ENCODE data around the gene TMEM187.

The TMEM187 gene

GRCh38 chrX:154006947-154007346 lies 34.4 kb downstream of the TMEM187 start:
- no peak for DNase-seq

DNA sequence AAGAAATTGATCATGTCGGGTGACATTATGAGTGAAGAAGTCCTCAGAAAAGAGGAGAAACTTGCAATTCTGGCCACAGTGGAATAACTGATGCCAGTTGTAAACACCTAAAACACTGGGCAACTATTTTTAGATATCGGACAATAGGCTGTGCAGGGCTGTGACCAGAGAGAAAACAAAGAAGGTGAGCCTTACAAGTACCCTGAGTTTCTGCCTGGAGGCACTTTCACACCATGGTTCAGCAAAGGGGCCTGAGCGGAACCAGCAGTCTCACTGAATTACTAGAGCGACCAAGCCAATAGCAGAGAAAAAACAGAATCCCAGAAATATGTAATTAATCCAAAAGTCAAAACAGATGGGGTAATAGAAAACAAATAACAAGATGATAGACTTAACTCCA lies 36.0 kb downstream of the TMEM187 start:
- no peak for DNase-seq

GRCh38 chrX:154010330-154011087 lies 38.0 kb downstream of the TMEM187 start:
- DNase-seq: no peak

- no peak for DNase-seq
These were observed 39.1 kb downstream of the TMEM187 start for GRCh38 chrX:154011376-154012335.

DNA sequence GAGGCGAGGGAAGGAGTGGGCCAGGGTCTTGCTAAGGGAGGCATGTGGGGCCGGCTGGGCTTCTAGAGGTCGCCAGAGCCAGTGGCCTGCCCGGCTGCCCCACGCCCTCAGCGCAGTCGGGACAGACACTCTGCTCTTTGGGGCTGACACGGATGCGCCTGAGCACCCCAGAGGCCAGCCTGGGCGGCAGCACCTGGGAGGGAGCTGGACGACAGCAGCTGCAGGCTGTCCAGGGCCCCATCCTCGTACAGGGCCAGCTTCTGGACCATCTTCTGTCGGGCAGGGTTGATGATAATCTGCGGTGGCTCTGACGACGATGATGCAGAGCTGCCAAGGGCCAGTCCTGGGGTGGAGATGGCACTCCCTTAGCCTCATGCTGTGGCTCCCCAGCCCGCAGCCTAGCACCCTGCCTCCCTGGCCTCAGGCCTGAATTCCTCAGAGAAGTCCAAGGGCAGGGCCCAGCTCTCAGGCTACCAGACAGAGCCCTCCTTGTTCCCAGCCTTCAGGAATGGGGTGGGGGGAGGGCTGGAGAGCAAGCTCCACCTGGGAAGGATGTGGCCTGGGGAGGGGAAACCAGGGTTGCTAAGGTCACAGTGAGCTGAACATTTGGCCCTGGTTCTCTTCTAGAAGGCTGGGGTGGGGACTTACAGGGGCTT lies 39.9 kb downstream of the TMEM187 start:
- no peak for DNase-seq

- no peak for DNase-seq
These were observed 40.5 kb downstream of the TMEM187 start for GRCh38 chrX:154013001-154013421.

GRCh38 chrX:154013614-154014360 lies 41.2 kb downstream of the TMEM187 start:
- DNase-seq: no peak

- DNase-seq: no peak
These were observed 42.2 kb downstream of the TMEM187 start for GRCh38 chrX:154014429-154015380.

DNA sequence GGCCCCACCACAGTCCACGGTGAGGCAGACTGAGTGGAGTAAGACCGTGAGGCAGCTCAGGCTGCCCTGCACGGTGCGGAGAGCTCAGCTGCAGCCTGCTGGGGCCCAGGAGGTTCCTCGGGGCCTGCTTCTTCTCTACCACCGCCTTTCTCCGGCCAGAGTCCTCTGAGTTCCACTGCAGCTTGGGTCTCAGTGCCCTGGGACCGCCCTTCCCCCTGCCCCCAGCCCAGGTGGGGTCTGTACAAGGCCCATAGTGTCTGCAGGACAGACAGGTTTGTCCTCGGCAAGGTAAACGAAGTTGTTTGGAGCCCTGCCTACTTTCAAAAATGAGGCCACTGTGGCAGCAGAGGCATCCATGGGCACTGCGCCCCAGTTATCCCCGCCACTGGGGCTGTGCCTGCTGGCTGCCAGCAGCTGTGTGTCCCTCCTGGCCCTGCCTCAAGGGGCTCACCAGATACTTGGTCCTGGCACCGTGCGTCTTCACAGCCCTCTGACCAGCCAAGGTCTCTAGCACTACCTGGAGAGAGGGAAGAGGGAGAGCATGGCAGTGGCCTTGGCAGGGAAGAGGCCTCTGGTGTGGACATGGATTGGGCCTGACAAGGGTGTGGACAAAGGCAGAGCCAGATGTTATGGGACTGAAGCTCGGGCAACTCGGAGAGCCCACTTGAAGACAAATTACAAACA lies 43.2 kb downstream of the TMEM187 start:
- no peak for DNase-seq

GRCh38 chrX:154016366-154017076 lies 44.0 kb downstream of the TMEM187 start:
- DNase-seq: no peak

GRCh38 chrX:154017766-154018517 lies 45.4 kb downstream of the TMEM187 start:
- no peak for DNase-seq

DNA sequence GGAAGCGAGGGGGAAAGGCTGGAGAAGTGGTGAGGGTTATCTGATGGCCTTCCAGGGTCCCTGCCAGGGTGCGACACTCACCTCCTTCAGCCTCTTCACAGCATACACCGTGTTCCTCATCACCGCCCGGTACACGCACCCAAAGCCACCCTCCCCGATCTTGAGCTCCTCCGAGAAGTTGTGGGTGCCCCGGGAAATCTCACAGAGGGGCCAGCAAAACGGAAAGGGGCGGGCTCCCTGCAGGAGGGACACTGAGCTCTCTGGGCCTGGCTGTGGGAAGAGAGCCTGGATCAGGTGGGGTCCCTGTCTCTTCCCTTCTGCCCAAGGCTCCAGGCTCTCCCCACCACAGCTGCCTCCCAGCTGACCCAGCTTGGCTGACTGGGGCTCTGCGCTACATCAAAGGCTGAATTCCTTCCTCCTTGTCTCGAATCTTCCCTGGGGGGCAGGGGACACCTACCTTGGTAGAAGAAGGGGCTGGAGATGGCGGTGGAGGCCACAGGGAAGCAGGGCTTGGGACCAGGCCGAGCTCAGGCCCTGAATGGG lies 46.0 kb downstream of the TMEM187 start:
- DNase-seq: no peak

DNA sequence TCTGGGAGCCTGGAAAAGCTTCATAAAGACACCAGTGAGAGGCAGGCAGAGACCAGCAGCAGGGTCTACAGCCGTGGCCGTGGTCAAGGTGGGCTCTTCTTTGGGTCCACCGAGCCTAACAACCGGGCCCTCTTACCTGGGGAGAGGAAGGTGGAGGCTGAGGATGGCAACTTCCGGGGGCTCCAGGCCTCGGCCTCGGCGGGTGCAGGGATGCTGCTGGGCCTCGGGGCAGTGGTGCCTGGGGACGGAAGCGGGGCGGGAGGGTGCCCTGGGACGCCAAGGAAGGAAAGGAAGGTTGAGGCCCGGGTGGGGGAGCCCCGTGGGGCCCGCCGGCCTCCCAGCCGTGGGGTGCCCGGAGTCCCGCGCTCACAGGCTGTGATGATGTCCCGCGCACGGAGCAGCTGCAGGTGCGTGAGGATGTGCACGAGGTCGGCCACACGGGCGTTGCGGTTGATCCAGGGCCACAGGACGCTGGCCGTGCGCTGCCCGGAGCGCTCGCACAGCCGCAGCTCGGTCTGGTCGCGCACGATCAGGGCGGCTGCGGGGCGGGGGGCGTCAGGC lies 46.6 kb downstream of the TMEM187 start:
- DNase-seq: no peak

- no peak for DNase-seq
These were observed 47.3 kb downstream of the TMEM187 start, which contains the start of gene IRAK1 for GRCh38 chrX:154019633-154020528. IRAK1 (minus strand) TSS chrX:154019902; CDS start chrX:154019812, 90 bp downstream.

- no peak for DNase-seq
These were observed 48.1 kb downstream of the TMEM187 start for GRCh38 chrX:154020536-154021115.

DNA sequence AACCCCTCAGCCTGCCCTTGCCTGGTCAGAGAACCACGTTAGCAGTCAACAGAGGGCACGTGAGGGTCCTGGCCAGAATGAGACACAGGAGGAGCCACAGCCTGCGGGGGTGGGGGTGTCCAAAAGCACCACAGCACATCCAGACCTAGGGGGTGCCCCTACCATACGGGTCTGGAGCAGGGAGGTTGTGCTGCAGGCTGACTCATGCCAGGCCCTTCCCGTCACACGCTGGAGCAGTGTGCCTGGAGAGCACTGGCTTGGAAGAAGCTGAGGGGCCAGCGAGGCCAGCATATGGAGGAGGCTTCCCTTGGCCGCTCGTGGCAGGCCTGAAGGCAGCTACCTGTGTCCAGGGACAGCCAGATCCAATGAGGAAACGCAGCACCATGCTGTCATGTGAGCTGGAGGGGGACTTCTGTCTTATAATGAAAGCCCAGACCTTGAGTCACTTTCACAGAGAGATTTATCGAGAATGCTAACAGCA lies 48.6 kb downstream of the TMEM187 start:
- DNase-seq: no peak

DNA sequence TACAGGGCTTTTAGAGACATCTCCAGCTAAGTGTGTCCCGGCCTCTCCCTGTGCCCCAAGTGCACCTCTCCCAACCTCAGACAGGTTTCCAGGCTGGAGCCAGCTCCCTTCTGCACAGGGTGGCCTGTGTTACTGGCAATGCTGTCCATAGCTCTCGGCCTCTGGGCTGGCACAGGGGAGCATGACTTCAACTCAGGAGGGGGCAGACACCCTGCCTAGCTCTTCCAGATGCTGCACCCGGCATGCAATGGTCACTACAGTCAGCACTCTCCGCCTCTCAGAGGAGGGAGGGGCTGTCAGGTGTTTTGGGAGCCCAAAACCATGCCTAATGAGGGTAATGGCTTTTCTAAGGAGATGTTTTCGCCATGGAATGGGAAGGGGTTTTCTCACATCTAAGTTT lies 49.6 kb downstream of the TMEM187 start:
- DNase-seq: no peak

All from DMS 273 treated with DMSO at 0.1 percent for 48 hours (cell line).